HepG2 (cell line): ENCODE data around the gene MEAK7. TPM values are rescaled to one million over a fixed set of nuclear protein-coding genes. Genes with fewer than 3 reads are reported as not detected.

Experiments
- BORCS8-MEF2B ChIP-seq: sonication (generic); formaldehyde crosslinking; IDR thresholded peaks from 2 replicates; pipeline ENCODE4 v1.8.0; 2022; ENCODE audit warnings: mild to moderate bottlenecking, missing genetic modification reagents
- CHCHD3 ChIP-seq: sonication (generic); formaldehyde crosslinking; IDR thresholded peaks from 2 replicates; pipeline ENCODE4 v1.8.0; 2022; ENCODE audit warnings: mild to moderate bottlenecking, missing genetic modification reagents, moderate library complexity
- ELF3 ChIP-seq: IDR thresholded peaks from 2 replicates; pipeline ENCODE4 v1.6.1; 2016; ENCODE audit warnings: missing genetic modification reagents, missing compliant biosample characterization
- GPN1 ChIP-seq: sonication (generic); formaldehyde crosslinking; IDR thresholded peaks from 2 replicates; pipeline ENCODE4 v1.5.1; 2020; ENCODE audit warnings: missing genetic modification reagents, borderline replicate concordance
- HINFP ChIP-seq: sonication (generic); formaldehyde crosslinking; IDR thresholded peaks from 2 replicates; pipeline ENCODE4 v1.4.0; 2020; ENCODE audit warnings: low read depth, mild to moderate bottlenecking, missing genetic modification reagents
- HMGXB4 ChIP-seq, 2 experiments: sonication (generic) in 1 of 2; formaldehyde crosslinking in 1 of 2; IDR thresholded peaks; 2 replicates each; pipeline versions ENCODE4 v1.4.0 to v1.6.1; 2018 to 2020; ENCODE audit warnings: missing genetic modification reagents in 2 of 2, borderline replicate concordance in 1 of 2, low read depth in 1 of 2, mild to moderate bottlenecking in 1 of 2, missing biosample characterization in 1 of 2
- KDM5A ChIP-seq: fragments of 200-600 bp; sonication (generic); IDR thresholded peaks from 2 replicates; pipeline ENCODE4 v1.7.0; 2018; ENCODE audit warnings: antibody characterized with exemption, mild to moderate bottlenecking, low read length, borderline replicate concordance
- MBD4 ChIP-seq: IDR thresholded peaks from 2 replicates; pipeline ENCODE4 v1.6.1; 2012; ENCODE audit warnings: low read length, inconsistent platforms, borderline replicate concordance
- MIXL1 ChIP-seq: IDR thresholded peaks from 2 replicates; pipeline ENCODE4 v1.6.1; 2016
- NFIC ChIP-seq: IDR thresholded peaks from 2 replicates; pipeline ENCODE4 v1.6.1; 2012; ENCODE audit warnings: mild to moderate bottlenecking, low read length, inconsistent platforms
- NR2C2 ChIP-seq: sonication (generic); formaldehyde crosslinking; IDR thresholded peaks from 2 replicates; pipeline ENCODE4 v1.4.0; 2020; ENCODE audit warnings: missing genetic modification reagents, mild to moderate bottlenecking, moderate library complexity, borderline replicate concordance
- PATZ1 ChIP-seq: sonication (generic); formaldehyde crosslinking; IDR thresholded peaks from 2 replicates; pipeline ENCODE4 v1.4.0; 2020; ENCODE audit warnings: missing genetic modification reagents
- SP1 ChIP-seq, 2 experiments: fragments of 450-650 bp in 1 of 2; sonication (generic) in 1 of 2; formaldehyde crosslinking in 1 of 2; IDR thresholded peaks; 2 replicates each; pipeline versions ENCODE4 v1.4.0 to v1.6.1; 2016 to 2020; ENCODE audit warnings: missing genetic modification reagents in 1 of 2
- ZNF263 ChIP-seq: sonication (generic); formaldehyde crosslinking; IDR thresholded peaks from 2 replicates; pipeline ENCODE4 v1.4.0; 2020; ENCODE audit warnings: missing genetic modification reagents
- ZNF891 ChIP-seq: sonication (generic); formaldehyde crosslinking; IDR thresholded peaks from 2 replicates; pipeline ENCODE4 v1.5.0; 2020; ENCODE audit warnings: mild to moderate bottlenecking, missing genetic modification reagents
- polyA plus RNA-seq, 8 experiments: library from polyadenylated mRNA; depleted of rRNA in 3 of 8; stranded (reverse) in 7 of 8; unstranded in 1 of 8; fragments of >200 nt; fragmentation: Illumina TruSeq in 4 of 8; extraction: Trizol in 4 of 8; gene quantifications; 2 replicates each; pipeline versions ENCODE4 v1.2.1 to v1.2.3, GENCODE V29; 2011 to 2016; ENCODE audit warnings: low read depth in 4 of 8, missing spikeins in 1 of 8, mixed read lengths in 1 of 8; ENCODE audit not compliant: insufficient read depth in 1 of 8
- total RNA-seq, 5 experiments: library from RNA; depleted of rRNA; stranded (reverse); fragments of >200 nt; fragmentation: Illumina TruSeq; extraction: Trizol; gene quantifications; 2 replicates each; pipeline ENCODE4 v1.2.3, GENCODE V29; 2016; ENCODE audit warnings: low read depth in 1 of 5
- TF ChIP-seq, protein P1 (sequence below): fragments of 450-650 bp; IDR thresholded peaks from 2 replicates; pipeline ENCODE4 v1.6.1; 2016
- TF ChIP-seq, protein P2 (sequence below): sonication (generic); formaldehyde crosslinking; IDR thresholded peaks from 2 replicates; pipeline ENCODE4 v1.5.1; 2020; ENCODE audit warnings: mild to moderate bottlenecking, missing genetic modification reagents, moderate library complexity

The MEAK7 gene
- total and polyA plus RNA-seq, 2 of the 13 experiments (the other 11 are each of a cell fraction or from before 2014, with no cell fraction given), result 11.8 to 14.7 TPM

DNA sequence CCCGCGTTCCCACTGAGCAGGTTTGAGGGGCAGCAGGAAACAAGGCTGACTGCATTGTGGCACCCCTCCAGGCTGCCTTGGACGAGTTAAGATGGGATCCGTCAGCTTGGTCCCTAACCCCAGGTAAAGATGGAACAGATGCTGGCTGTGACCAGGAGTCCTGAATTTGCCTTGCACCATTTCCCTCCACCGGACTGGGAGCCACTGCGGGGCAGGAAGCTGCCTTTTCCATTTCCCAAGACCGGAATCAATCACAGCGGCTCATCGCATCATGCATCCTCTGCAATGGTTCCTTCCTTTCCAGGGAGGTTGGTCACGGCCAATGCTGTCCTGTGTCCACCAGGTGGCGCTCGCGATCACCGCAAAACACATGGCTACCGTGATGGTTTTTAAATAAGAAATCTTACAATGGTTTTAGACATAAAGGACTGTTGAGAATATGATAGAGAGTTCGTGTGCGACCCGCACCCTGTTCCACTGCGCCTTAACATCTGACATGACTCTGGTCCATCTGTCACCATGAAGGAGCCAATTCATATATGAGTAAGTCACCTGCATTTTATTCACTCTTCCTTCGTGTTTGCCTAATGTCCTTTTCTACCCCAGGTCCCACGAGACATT is 6.8 kb upstream of the MEAK7 start (continued):
- TF ChIP-seq PATZ1 (CRISPR knock-in tag), result no peak
- TF ChIP-seq HMGXB4 (CRISPR knock-in tag; IDR thresholded peaks at IDR 0.05; ENCODE audit: borderline replicate concordance in 1 of 2, low read depth in 1 of 2), result 0 out of 4 replicates have a peak, but pooled peaks have one; percentile 45 to 56
- peak; percentile 47; the same call in 1 of the 2 replicates for TF ChIP-seq MIXL1 (CRISPR knock-in tag)
- peak; percentile 60; the same call in 1 of the 2 replicates for TF ChIP-seq BORCS8-MEF2B
- 0 out of 2 replicates have a peak, but pooled peaks have one; percentile 25 for TF ChIP-seq HINFP (CRISPR knock-in tag)
- TF ChIP-seq GPN1, result no peak
- TF ChIP-seq, protein P1, sequence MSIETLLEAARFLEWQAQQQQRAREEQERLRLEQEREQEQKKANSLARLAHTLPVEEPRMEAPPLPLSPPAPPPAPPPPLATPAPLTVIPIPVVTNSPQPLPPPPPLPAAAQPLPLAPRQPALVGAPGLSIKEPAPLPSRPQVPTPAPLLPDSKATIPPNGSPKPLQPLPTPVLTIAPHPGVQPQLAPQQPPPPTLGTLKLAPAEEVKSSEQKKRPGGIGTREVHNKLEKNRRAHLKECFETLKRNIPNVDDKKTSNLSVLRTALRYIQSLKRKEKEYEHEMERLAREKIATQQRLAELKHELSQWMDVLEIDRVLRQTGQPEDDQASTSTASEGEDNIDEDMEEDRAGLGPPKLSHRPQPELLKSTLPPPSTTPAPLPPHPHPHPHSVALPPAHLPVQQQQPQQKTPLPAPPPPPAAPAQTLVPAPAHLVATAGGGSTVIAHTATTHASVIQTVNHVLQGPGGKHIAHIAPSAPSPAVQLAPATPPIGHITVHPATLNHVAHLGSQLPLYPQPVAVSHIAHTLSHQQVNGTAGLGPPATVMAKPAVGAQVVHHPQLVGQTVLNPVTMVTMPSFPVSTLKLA, result peak; percentile 91
- TF ChIP-seq SP1 (IDR thresholded peaks at IDR 0.05), result no peak
- 0 out of 2 replicates have a peak, but pooled peaks have one; percentile 18 for TF ChIP-seq SP1 (CRISPR knock-in tag; IDR thresholded peaks at IDR 0.05)
- TF ChIP-seq ZNF891, result peak; percentile 36; the same call in 1 of the 2 replicates
- TF ChIP-seq NR2C2 (CRISPR knock-in tag), result no peak
- TF ChIP-seq MBD4, result no peak
- 0 out of 2 replicates have a peak, but pooled peaks have one; percentile 23 for TF ChIP-seq ZNF263
- no peak for TF ChIP-seq NFIC
- TF ChIP-seq ELF3 (CRISPR knock-in tag), result 0 out of 2 replicates have a peak, but pooled peaks have one; percentile 37
- no peak for TF ChIP-seq CHCHD3
- TF ChIP-seq, protein P2, sequence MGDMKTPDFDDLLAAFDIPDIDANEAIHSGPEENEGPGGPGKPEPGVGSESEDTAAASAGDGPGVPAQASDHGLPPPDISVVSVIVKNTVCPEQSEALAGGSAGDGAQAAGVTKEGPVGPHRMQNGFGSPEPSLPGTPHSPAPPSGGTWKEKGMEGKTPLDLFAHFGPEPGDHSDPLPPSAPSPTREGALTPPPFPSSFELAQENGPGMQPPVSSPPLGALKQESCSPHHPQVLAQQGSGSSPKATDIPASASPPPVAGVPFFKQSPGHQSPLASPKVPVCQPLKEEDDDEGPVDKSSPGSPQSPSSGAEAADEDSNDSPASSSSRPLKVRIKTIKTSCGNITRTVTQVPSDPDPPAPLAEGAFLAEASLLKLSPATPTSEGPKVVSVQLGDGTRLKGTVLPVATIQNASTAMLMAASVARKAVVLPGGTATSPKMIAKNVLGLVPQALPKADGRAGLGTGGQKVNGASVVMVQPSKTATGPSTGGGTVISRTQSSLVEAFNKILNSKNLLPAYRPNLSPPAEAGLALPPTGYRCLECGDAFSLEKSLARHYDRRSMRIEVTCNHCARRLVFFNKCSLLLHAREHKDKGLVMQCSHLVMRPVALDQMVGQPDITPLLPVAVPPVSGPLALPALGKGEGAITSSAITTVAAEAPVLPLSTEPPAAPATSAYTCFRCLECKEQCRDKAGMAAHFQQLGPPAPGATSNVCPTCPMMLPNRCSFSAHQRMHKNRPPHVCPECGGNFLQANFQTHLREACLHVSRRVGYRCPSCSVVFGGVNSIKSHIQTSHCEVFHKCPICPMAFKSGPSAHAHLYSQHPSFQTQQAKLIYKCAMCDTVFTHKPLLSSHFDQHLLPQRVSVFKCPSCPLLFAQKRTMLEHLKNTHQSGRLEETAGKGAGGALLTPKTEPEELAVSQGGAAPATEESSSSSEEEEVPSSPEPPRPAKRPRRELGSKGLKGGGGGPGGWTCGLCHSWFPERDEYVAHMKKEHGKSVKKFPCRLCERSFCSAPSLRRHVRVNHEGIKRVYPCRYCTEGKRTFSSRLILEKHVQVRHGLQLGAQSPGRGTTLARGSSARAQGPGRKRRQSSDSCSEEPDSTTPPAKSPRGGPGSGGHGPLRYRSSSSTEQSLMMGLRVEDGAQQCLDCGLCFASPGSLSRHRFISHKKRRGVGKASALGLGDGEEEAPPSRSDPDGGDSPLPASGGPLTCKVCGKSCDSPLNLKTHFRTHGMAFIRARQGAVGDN (CRISPR knock-in tag), result peak; percentile 28; the same call in 1 of the 2 replicates
- no peak for TF ChIP-seq KDM5A
